OCI-LY7 (cell line): ENCODE data around the gene RHOXF2.
"Not testable (repeated sequence)": the region's sequence is repeated elsewhere in the genome, so short reads cannot be mapped to it uniquely, and the experiment has no call there.

Source experiments
- EZH2phosphoT487 ChIP-seq: fragments of 200-600 bp; sonication (generic); IDR thresholded peaks from 2 replicates; pipeline ENCODE4 v1.6.1; 2018; ENCODE audit warnings: low read depth, borderline replicate concordance, mild to moderate bottlenecking, mixed run types, antibody characterized with exemption, low read length, moderate library complexity, mixed read lengths
- TF ChIP-seq, protein P1 (sequence below): fragments of 200-600 bp; sonication (generic); conservative IDR thresholded peaks from 2 replicates; pipeline ENCODE4 v1.5.1; 2014; ENCODE audit warnings: mild to moderate bottlenecking, antibody characterized with exemption, low read length, moderate library complexity, mixed read lengths

DNA sequence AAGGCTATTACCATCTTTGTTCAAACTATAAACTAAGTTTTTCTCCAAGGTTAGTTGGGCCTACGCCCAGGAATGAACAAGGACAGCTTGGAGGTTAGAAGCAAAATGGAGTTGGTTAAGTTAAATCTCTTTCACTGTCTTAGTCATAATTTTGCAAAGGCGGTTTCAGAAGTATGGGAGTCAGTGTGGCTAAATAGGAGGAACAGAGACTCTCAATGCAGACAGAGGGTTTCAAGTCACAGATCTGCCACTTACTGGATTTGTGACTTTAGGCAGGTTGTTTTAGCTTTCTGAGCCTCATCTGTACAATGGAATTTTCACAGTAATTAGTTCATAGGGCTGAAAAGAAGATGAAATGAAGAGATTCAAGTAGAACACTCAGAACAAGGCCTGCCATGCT lies 35.3 kb downstream of the RHOXF2 start:
- TF ChIP-seq, protein P1, sequence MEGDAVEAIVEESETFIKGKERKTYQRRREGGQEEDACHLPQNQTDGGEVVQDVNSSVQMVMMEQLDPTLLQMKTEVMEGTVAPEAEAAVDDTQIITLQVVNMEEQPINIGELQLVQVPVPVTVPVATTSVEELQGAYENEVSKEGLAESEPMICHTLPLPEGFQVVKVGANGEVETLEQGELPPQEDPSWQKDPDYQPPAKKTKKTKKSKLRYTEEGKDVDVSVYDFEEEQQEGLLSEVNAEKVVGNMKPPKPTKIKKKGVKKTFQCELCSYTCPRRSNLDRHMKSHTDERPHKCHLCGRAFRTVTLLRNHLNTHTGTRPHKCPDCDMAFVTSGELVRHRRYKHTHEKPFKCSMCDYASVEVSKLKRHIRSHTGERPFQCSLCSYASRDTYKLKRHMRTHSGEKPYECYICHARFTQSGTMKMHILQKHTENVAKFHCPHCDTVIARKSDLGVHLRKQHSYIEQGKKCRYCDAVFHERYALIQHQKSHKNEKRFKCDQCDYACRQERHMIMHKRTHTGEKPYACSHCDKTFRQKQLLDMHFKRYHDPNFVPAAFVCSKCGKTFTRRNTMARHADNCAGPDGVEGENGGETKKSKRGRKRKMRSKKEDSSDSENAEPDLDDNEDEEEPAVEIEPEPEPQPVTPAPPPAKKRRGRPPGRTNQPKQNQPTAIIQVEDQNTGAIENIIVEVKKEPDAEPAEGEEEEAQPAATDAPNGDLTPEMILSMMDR = not testable (repeated sequence)
- not testable (repeated sequence) for TF ChIP-seq EZH2phosphoT487
